ENCODE measurements around the gene RASAL2. TPM values are rescaled to one million over a fixed set of nuclear protein-coding genes. Genes with fewer than 3 reads are reported as not detected.
"Not testable (repeated sequence)": the region's sequence is repeated elsewhere in the genome, so short reads cannot be mapped to it uniquely, and the experiment has no call there.

RASAL2 gene
- total RNA-seq, 1 donor from 2014 or later = 24.3 TPM

DNA sequence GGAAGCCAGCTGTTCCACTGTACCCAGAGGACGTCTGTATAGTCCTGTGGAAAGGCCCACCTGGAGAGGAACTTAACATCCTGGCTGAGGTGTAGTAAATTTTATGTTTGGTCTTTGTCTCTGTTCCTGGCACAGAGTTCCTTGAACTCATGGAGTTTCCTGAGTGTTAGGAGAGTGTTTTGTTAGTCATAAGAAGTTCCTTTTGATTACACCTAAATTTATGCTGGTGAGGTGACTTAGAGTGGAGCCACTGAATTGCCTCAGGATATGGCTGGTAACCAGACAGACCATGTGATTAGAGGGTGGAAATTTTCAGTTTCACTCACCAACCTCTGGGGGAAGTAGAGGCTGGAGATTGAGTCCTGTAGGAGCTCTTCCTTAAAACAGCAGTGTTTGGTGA is 57.9 kb downstream of the RASAL2 start:
- DNase-seq (ENCODE audit: low read depth) = no peak

DNA sequence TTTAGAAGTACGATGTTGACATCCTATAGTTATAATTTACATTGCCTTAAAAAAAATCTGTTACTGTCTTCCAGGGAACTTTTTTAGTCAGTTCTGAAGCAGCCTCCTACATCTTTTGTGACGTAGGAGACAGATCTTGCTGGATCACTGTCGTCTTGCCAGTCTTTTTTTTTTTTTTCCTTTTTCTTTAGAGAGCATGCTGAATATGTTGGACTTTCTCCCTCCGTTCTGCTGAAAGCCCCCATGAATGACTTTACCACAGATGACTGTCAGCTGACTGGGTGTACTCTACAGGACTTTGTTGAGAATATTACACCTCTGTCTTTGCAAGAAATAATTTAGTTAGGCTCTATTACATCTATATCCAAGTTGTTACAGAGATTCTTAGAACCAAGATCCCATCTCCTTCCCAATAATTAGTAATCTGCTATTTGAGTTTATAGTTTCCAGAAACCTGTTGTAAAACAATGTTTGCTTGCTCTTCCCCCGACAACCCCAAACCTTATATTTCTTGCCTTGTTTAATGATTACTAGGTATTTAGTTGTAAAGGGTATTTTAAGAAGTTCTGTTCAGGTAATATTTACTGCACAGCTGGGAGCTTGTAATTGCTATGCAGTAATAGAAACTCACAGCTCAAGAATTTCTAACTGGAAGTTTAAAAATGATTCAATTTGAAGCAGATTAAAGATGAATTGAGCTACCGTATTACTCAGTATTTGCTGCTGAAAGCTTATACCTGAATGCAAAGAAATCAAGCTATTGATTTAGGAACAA is 61.8 kb downstream of the RASAL2 start:
- DNase-seq (ENCODE audit: low read depth) = no peak

- no peak for DNase-seq (ENCODE audit: low read depth)
Observed at GRCh38 chr1:178160736-178161475, 67.0 kb downstream of the RASAL2 start.

GRCh38 chr1:178161516-178161915 is 67.6 kb downstream of the RASAL2 start:
- peak; percentile 10 for DNase-seq (ENCODE audit: low read depth)

GRCh38 chr1:178165196-178165595 is 71.3 kb downstream of the RASAL2 start:
- no peak for DNase-seq (ENCODE audit: low read depth)

DNA sequence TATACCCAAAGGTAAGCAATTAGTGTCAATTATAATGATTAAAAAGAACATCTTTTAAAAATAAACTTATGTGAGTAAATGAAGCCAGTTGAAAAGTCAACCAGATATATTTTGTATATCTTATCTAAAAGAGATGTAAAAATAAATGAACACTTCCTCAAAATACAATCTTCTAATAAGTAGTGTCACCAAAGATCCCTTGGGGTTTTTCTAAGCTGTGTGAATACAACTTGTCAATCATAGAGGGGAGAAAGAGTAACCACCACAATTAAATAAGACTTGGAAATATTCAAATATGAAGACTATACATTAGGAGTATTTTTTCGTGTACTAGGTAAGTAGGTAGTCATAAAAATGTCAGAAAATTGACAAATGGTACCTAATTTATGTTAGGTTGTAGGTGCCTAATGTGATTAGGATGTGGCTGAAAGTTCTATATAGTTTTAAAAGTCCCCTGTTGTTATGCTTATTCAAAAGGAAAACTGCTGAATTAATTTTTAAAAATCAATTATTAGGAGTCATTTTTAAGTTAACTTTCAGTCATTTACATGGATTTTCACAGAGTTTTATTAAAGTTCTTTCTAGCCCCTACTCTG is 72.6 kb downstream of the RASAL2 start:
- DNase-seq (ENCODE audit: low read depth) = no peak

GRCh38 chr1:178168536-178168935 is 74.6 kb downstream of the RASAL2 start:
- DNase-seq (ENCODE audit: low read depth) = peak; percentile 57

GRCh38 chr1:178169649-178170048 is 75.7 kb downstream of the RASAL2 start:
- DNase-seq (ENCODE audit: low read depth) = no peak

GRCh38 chr1:178172939-178173338 is 79.0 kb downstream of the RASAL2 start:
- peak; percentile 36 for DNase-seq (ENCODE audit: low read depth)

DNA sequence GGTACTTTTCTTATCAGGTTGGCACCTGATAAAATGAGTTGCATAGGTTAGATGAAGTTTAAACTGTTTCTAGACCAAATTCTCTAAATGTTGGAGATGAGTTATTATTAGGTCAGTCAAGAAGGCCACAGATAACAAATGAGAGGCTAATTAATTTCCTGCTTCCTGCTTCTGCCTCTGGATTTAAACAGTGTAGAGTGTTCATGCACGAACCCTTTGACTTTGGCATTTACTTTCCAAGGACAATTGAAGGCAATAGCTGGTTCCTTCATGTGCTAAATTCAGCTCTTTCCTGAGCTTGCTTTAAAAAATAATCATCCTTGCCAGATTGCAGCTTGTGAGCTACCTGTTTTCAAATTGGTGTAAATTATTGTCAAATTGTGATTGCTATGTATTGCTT is 80.6 kb downstream of the RASAL2 start:
- no peak for DNase-seq (ENCODE audit: low read depth)

DNA sequence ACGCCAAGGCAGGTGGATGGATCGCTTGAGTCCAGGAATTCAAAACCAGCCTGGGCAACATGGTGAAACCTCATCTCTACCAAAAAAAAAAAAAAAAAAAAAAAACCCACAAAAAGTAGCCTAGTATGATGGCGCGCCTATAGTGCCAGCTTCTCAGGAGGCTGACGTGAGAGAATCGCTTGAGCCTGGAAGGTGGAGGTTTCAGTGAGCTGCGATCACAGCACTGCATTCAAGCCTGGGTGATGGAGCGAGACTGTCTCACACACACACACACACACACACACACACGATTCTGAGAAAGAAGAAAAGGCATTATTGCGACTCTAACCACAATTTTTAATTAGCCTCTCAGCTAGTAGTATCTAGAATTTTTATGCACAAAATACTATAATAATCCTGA is 86.5 kb downstream of the RASAL2 start:
- DNase-seq (ENCODE audit: low read depth) = no peak

GRCh38 chr1:178183796-178184195 is 89.9 kb downstream of the RASAL2 start:
- no peak for DNase-seq (ENCODE audit: low read depth)

DNA sequence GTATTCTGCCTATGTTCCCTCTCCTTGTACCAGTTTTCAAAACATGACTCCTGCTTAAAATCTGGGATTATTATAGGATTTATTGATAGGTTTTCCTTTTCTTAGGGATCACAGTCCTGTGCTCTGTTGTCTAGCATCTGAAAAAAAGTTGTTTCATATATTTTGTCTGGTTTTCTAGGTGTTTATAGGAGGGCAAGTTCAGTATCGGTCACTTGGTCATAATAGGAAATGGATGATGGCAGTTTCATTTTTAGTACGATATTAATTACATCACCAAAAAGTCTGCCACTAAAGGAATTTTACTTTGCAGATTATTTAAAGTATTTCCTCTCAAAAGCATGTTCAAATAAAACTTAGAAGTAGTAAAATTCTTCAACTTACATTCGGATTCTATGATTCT is 94.4 kb downstream of the RASAL2 start:
- no peak for DNase-seq (ENCODE audit: low read depth)

- DNase-seq (ENCODE audit: low read depth) = peak; percentile 52
Observed at GRCh38 chr1:178189814-178190213, 95.9 kb downstream of the RASAL2 start.

DNA sequence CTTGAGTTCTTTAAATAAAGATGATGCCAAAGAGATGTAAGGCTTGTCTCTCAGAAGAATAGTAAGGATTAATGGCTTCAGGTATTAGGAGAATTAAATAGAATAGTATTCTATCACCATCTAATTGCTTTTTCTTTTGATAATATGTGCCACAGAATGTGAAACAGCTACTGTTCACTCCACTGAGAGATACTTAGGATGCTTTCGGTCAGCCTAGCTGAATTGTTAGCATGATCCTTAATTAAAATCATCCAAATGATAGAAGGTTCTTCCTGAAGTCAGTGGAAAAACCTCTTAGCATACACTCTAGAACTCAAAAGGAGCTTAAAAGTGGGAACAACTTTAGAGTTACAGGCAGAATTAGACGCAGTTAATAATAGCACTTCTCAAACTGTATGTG is 97.0 kb downstream of the RASAL2 start:
- DNase-seq (ENCODE audit: low read depth) = peak; percentile 38

DNA sequence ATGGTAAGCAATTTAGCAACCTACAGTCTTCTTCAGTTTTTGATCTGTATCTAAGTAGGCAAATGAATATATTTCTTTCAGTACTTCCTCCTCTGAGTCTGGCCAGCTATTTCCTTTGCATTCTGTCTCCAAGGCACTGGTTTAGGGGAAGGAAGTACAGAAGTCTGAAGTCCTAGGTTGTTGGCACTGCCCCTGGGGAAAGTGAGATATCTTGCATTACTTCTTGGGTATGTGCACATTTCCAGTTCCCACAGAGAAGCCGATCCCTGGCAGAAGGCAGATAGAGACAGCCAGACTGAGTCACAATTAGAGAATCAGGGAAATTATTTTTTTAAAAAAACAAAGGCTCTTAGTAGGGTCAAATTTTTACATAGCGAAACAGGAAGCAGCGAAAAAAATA is 98.8 kb downstream of the RASAL2 start:
- DNase-seq (ENCODE audit: low read depth) = peak; percentile 74

DNA sequence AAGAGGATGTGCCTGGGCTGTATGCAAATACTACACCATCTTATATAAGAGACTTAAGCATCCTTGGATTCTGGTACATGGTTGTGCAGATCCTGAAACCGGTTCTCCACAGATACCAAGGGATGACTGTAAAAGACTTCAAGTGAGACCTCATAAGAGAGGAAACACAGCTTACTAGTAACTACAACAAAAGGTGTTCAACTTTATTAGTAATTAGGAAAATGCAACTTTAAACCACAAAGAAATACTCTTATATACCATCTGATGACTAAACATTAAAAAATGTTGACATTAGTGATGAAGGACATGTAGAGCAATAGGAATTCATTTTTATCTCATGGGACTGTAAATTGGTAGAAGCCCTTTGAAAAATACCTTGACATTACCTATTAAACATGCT is 102.7 kb downstream of the RASAL2 start:
- DNase-seq (ENCODE audit: low read depth) = no peak

DNA sequence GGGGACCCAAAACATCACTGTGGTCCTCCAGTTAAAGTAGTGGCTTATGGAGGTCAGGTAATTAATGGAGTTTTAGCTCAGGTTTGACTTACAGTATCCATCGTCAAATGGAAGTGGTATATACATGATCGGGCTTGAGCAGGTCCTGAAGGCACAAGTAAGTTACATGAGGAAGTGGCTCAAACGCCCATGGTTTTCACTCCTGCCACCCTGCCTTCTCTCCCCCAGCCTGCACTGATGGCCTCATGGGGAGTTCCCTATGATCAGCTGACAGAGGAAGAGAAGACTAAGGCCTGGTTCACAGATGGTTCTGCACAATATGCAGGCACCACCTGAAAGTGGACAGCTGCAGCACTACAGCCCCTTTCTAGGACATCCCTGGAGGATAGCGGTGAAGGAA is 108.2 kb downstream of the RASAL2 start:
- not testable (repeated sequence) for DNase-seq (ENCODE audit: low read depth)

DNA sequence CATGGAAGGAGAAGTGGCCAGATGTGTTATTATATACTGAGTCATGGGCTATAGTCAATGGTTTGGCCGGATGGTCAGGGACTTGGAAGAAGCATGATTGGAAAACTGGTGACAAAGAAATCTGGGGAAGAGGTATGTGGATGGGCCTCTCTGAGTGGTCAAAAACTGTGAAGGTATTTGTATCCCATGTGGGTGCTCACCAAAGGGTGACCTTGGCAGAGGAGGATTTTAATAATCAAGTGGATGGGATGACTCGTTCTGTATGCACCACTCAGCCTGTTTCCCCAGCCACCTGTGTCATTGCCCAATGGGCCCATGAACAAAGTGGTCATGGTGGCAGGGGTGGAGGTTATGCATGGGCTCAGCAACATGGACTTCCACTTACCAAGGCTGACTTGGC is 108.6 kb downstream of the RASAL2 start:
- not testable (repeated sequence) for DNase-seq (ENCODE audit: low read depth)

- DNase-seq (ENCODE audit: low read depth) = not testable (repeated sequence)
Observed at GRCh38 chr1:178208269-178208856, 114.5 kb downstream of the RASAL2 start.

- DNase-seq (ENCODE audit: low read depth) = no peak
Observed at GRCh38 chr1:178209935-178210334, 116.0 kb downstream of the RASAL2 start.

DNA sequence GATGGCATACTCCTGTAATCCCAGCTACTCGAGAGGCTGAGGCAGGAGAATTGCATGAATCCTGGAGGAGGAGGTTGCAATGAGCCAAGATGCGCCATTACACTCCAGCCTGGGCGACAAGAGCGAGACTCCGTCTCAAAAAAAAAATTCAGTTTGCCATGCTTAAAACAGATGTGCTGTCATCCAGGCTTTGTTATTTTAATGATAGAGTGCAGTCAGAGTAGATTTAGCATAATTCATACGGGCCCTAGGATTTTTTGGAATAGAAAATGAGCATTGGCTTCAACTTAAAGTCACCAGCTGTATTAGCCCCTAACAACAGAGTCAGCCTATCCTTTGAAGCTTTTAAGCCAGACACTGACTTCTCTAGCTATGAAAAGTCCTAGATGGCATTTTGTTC is 124.6 kb downstream of the RASAL2 start:
- no peak for DNase-seq (ENCODE audit: low read depth)

All from myocyte (in vitro differentiated cells).